Measurements from ENCODE around the gene TSSC4. TPM values are rescaled to one million over a fixed set of nuclear protein-coding genes. Genes with fewer than 3 reads are reported as not detected.

The TSSC4 gene
- total RNA-seq, 1 donor: 54.8 TPM

DNA sequence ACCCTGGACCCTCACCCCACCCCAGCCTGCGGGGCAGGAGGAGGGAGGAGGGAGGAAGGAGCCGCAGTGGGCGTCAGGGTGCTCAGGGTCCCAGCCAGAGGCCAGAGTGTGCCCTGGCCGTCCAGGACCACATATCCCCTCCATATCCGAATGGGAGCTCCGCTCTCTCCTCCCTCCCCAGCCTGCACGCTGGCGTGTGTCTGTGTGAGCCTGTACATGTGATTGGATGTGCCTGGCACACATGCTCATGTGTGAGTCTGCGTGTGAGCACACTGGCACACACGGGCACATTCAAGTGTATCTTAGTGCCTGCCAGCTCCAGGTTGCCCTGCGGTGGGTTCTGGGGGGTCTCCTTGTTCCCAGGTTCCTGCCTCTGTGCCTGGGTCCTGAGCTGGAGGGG, 8.1 kb downstream of the TSSC4 start:
- TF ChIP-seq CTCF (IDR thresholded peaks at IDR 0.05; ENCODE audit: insufficient read depth, low read depth, low read length): no peak
- no peak for DNase-seq (ENCODE audit: low read depth)
- no peak overlapping the region for H3K4me3 ChIP-seq (ENCODE audit: low read depth, low read length)

- no peak for TF ChIP-seq CTCF (IDR thresholded peaks at IDR 0.05; ENCODE audit: insufficient read depth, low read depth, low read length)
- no peak overlapping the region for H3K4me3 ChIP-seq (ENCODE audit: low read depth, low read length)
- no peak for DNase-seq (ENCODE audit: low read depth)
These were observed 8.6 kb downstream of the TSSC4 start for GRCh38 chr11:2409126-2409525.

- no peak for TF ChIP-seq CTCF (IDR thresholded peaks at IDR 0.05; ENCODE audit: insufficient read depth, low read depth, low read length)
- H3K4me3 ChIP-seq (ENCODE audit: low read depth, low read length): no peak overlapping the region
- DNase-seq (ENCODE audit: low read depth): no peak
These were observed 9.3 kb downstream of the TSSC4 start for GRCh38 chr11:2409611-2410468.

GRCh38 chr11:2410616-2411015, 10.1 kb downstream of the TSSC4 start:
- no peak for TF ChIP-seq CTCF (IDR thresholded peaks at IDR 0.05; ENCODE audit: insufficient read depth, low read depth, low read length)
- no peak for DNase-seq (ENCODE audit: low read depth)
- no peak overlapping the region for H3K4me3 ChIP-seq (ENCODE audit: low read depth, low read length)

- H3K4me3 ChIP-seq (ENCODE audit: low read depth, low read length): no peak overlapping the region
- no peak for DNase-seq (ENCODE audit: low read depth)
- TF ChIP-seq CTCF (IDR thresholded peaks at IDR 0.05; ENCODE audit: insufficient read depth, low read depth, low read length): no peak
These were observed 11.1 kb downstream of the TSSC4 start for GRCh38 chr11:2411446-2412305.

- no peak for TF ChIP-seq CTCF (IDR thresholded peaks at IDR 0.05; ENCODE audit: insufficient read depth, low read depth, low read length)
- DNase-seq (ENCODE audit: low read depth): no peak
- no peak overlapping the region for H3K4me3 ChIP-seq (ENCODE audit: low read depth, low read length)
These were observed 11.8 kb downstream of the TSSC4 start for GRCh38 chr11:2412323-2412722.

Data from fibroblast of villous mesenchyme (primary cell).